ENCODE data around the gene DGKE. TPM values are rescaled to one million over a fixed set of nuclear protein-coding genes. Genes with fewer than 3 reads are reported as not detected.

DGKE gene
- total RNA-seq, 1 experiment from 2014 or later = 19.1 TPM

DNA sequence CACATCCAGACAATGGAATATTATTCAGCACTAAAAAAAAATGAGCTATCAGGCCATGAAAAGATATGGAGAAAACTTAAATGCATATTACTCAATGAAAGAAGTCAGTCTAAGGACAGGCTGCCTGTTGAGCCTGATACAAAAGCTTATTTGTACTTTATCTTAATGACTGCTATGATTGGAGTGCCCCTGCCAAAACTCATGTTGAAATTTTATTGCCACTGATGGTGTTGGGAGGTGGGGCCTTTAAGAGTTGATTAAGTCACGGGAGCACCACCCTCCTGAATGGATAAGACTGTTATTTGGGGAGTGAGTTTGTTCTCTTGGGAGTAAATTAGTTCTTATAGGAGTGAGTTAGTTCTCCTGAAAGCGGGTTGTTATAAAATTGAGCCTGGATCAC, 10.1 kb upstream of the DGKE start:
- in situ Hi-C loops (cut with HindIII; ENCODE audit: low pct_unique_long_range_greater_than_20kb, low sequenced_read_pairs) = no loop called here
- TF ChIP-seq, protein P1, sequence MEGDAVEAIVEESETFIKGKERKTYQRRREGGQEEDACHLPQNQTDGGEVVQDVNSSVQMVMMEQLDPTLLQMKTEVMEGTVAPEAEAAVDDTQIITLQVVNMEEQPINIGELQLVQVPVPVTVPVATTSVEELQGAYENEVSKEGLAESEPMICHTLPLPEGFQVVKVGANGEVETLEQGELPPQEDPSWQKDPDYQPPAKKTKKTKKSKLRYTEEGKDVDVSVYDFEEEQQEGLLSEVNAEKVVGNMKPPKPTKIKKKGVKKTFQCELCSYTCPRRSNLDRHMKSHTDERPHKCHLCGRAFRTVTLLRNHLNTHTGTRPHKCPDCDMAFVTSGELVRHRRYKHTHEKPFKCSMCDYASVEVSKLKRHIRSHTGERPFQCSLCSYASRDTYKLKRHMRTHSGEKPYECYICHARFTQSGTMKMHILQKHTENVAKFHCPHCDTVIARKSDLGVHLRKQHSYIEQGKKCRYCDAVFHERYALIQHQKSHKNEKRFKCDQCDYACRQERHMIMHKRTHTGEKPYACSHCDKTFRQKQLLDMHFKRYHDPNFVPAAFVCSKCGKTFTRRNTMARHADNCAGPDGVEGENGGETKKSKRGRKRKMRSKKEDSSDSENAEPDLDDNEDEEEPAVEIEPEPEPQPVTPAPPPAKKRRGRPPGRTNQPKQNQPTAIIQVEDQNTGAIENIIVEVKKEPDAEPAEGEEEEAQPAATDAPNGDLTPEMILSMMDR (IDR thresholded peaks at IDR 0.05) = no peak
- TF ChIP-seq, protein P2, sequence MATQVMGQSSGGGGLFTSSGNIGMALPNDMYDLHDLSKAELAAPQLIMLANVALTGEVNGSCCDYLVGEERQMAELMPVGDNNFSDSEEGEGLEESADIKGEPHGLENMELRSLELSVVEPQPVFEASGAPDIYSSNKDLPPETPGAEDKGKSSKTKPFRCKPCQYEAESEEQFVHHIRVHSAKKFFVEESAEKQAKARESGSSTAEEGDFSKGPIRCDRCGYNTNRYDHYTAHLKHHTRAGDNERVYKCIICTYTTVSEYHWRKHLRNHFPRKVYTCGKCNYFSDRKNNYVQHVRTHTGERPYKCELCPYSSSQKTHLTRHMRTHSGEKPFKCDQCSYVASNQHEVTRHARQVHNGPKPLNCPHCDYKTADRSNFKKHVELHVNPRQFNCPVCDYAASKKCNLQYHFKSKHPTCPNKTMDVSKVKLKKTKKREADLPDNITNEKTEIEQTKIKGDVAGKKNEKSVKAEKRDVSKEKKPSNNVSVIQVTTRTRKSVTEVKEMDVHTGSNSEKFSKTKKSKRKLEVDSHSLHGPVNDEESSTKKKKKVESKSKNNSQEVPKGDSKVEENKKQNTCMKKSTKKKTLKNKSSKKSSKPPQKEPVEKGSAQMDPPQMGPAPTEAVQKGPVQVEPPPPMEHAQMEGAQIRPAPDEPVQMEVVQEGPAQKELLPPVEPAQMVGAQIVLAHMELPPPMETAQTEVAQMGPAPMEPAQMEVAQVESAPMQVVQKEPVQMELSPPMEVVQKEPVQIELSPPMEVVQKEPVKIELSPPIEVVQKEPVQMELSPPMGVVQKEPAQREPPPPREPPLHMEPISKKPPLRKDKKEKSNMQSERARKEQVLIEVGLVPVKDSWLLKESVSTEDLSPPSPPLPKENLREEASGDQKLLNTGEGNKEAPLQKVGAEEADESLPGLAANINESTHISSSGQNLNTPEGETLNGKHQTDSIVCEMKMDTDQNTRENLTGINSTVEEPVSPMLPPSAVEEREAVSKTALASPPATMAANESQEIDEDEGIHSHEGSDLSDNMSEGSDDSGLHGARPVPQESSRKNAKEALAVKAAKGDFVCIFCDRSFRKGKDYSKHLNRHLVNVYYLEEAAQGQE (IDR thresholded peaks at IDR 0.05; ENCODE audit: insufficient read depth in 1 of 2, low read depth in 2 of 2, low read length in 1 of 2) = no peak
- TF ChIP-seq SIN3A (IDR thresholded peaks at IDR 0.05; ENCODE audit: borderline replicate concordance, insufficient read depth, low read depth, low read length) (no peak), TCF7L2 (IDR thresholded peaks at IDR 0.05; ENCODE audit: low read depth, low read length) (no peak), POLR2AphosphoS5 (IDR thresholded peaks at IDR 0.05; ENCODE audit: low read depth, low read length) (no peak)
- intact Hi-C loops (cut with micrococcal nuclease; ENCODE audit: unreplicated experiment) = no loop called here
- DNase-seq (ENCODE audit: low read depth, low spot score) (no peak), ATAC-seq (no peak)
- ChIA-PET CTCF (no interaction called here), POLR2A (no interaction called here)
- H3K27me3 ChIP-seq (ENCODE audit: control insufficient read depth, insufficient read depth, low read length) = no peaks in the 10 kb centered on the region
- H3K27ac ChIP-seq (ENCODE audit: low read length) = no peak overlapping the region
- no peaks in the 10 kb centered on the region for H3K36me3 ChIP-seq (ENCODE audit: control insufficient read depth, insufficient read depth, low read length)
- no peak overlapping the region for H3K4me3 ChIP-seq (ENCODE audit: low read depth in 2 of 2, low read length in 2 of 2)
- BruUV-seq (replicated peaks) = no TSS peak
- H3K9me3 ChIP-seq (ENCODE audit: control insufficient read depth, insufficient read depth, low read depth, low read length) = no peaks in the 10 kb centered on the region
- H3K4me1 ChIP-seq (ENCODE audit: control insufficient read depth, insufficient read depth, low read length) = 0 out of 2 replicates have a peak, but pooled peaks cover 3% of the 10 kb centered on the region

DNA sequence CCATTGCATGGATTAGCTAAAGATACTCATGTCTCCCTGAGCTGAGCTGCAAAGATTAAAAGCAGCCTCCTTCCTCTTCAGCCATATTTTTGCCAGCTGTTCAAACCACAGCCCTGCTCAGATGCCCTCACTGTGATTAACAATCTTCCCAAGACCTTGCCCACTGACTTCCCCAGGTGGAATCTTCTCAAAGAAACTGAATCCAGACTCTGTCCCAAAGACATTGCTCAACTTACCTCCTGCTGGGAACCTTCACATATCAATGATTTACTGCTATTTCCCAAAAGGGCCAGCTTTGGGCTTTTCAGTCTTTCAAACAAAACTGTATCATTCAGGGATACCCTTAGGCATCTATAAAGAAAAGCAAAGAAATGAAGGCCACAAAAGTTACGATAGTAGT, 9.4 kb upstream of the DGKE start:
- ATAC-seq (no peak), DNase-seq (ENCODE audit: low read depth, low spot score) (no peak)
- H3K36me3 ChIP-seq (ENCODE audit: control insufficient read depth, insufficient read depth, low read length) = no peaks in the 10 kb centered on the region
- no TSS peak for BruUV-seq (replicated peaks)
- TF ChIP-seq SIN3A (IDR thresholded peaks at IDR 0.05; ENCODE audit: borderline replicate concordance, insufficient read depth, low read depth, low read length) (no peak), POLR2AphosphoS5 (IDR thresholded peaks at IDR 0.05; ENCODE audit: low read depth, low read length) (no peak), TCF7L2 (IDR thresholded peaks at IDR 0.05; ENCODE audit: low read depth, low read length) (no peak)
- TF ChIP-seq, protein P1 (IDR thresholded peaks at IDR 0.05) = no peak
- TF ChIP-seq, protein P2 (IDR thresholded peaks at IDR 0.05; ENCODE audit: insufficient read depth in 1 of 2, low read depth in 2 of 2, low read length in 1 of 2) = no peak
- POLR2A ChIA-PET = no interaction called here
- H3K4me3 ChIP-seq (ENCODE audit: low read depth in 2 of 2, low read length in 2 of 2) = no peak overlapping the region
- 0 out of 2 replicates have a peak, but pooled peaks cover 3% of the 10 kb centered on the region for H3K4me1 ChIP-seq (ENCODE audit: control insufficient read depth, insufficient read depth, low read length)
- H3K9me3 ChIP-seq (ENCODE audit: control insufficient read depth, insufficient read depth, low read depth, low read length) = no peaks in the 10 kb centered on the region
- in situ Hi-C loops (cut with HindIII; ENCODE audit: low pct_unique_long_range_greater_than_20kb, low sequenced_read_pairs) = no loop called here
- CTCF ChIA-PET = interaction anchor here (0.6 kb wide), 1 partner anchor 128 kb away, joined by 8 read pairs; no protein-coding TSS in a partner anchor
- H3K27ac ChIP-seq (ENCODE audit: low read length) = no peak overlapping the region
- no peaks in the 10 kb centered on the region for H3K27me3 ChIP-seq (ENCODE audit: control insufficient read depth, insufficient read depth, low read length)
- intact Hi-C loops (cut with micrococcal nuclease; ENCODE audit: unreplicated experiment) = no loop called here
